Skeletal muscle tissue (tissue), 4 donors: Measurements from ENCODE around the gene CDC42EP5. TPM values are rescaled to one million over a fixed set of nuclear protein-coding genes. Genes with fewer than 3 reads are reported as not detected.

Experiments
- H3K27ac ChIP-seq: one replicate; pipeline ENCODE4 v1.7.0; 2013; ENCODE audit warnings: mild to moderate bottlenecking, low read depth, low read length, inconsistent platforms
- H3K27me3 ChIP-seq, 3 donors: one replicate each; pipeline ENCODE4 v1.7.0; 2013; ENCODE audit warnings: low read length in 3 of 3; ENCODE audit not compliant: control insufficient read depth in 3 of 3, insufficient read depth in 3 of 3
- H3K36me3 ChIP-seq, 3 donors: one replicate each; pipeline ENCODE4 v1.7.0; 2013; ENCODE audit warnings: low read length in 3 of 3; ENCODE audit not compliant: control insufficient read depth in 3 of 3, insufficient read depth in 3 of 3
- H3K4me1 ChIP-seq, 3 donors: one replicate each; pipeline ENCODE4 v1.7.0; 2013; ENCODE audit warnings: low read length in 3 of 3, mild to moderate bottlenecking in 3 of 3; ENCODE audit not compliant: control insufficient read depth in 3 of 3, insufficient read depth in 3 of 3
- H3K4me3 ChIP-seq, 3 donors: one replicate each; pipeline ENCODE4 v1.7.0; 2013; ENCODE audit warnings: low read length in 3 of 3
- H3K9ac ChIP-seq, 3 donors: one replicate each; pipeline ENCODE4 v1.7.0; 2013; ENCODE audit warnings: low read length in 3 of 3, mild to moderate bottlenecking in 3 of 3, moderate library complexity in 2 of 3, low read depth in 1 of 3
- H3K9me3 ChIP-seq, 3 donors: one replicate each; pipeline ENCODE4 v1.7.0; 2013; ENCODE audit warnings: low read length in 3 of 3; ENCODE audit not compliant: control insufficient read depth in 3 of 3
- total RNA-seq: library from RNA; depleted of rRNA; stranded (reverse); fragments of >200 nt; gene quantifications from one replicate; pipeline ENCODE4 v1.2.3, GENCODE V29; 2014
- donor health status: Osteomylitis.

CDC42EP5 gene
- total RNA-seq, 1 donor from 2014 or later, result 31.8 TPM

DNA sequence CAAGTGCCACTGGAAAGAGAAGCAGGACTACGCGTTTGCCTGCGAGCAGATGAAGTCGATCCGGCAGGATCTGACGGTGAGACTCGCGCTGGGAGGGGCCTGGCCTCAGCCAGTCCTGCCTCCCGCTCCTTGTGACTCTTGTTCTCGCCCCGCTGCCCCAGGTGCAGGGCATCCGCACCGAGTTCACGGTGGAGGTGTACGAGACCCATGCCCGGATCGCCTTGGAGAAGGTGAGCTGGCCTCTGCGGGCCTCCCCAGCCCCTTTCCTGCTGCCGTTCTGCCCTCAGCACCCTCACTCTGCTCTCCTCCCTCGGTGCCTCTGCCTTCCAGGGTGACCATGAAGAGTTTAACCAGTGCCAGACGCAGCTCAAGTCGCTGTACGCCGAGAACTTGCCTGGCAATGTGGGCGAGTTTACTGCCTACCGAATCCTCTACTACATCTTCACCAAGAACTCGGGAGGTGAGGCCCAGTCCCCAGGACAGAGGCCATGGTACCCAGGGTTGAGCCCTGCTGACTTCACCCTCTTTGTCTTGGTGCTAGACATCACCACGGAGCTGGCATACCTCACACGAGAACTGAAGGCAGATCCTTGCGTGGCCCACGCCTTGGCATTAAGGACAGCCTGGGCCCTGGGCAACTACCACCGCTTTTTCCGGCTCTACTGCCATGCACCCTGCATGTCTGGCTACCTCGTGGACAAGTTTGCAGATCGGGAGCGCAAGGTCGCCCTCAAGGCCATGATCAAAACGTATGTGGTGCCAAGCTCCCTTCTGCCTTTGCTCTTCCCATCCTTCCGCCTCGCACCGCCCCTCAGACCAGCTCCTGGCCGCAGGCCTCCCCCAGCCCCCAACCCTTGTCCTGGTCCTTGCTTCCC lies 15.1 kb downstream of the CDC42EP5 start:
- Histone ChIP-seq H3K27ac (no peak overlapping the region), H3K9me3 (no peaks in the 10 kb centered on the region), H3K36me3 (peaks cover 74 to 77% (median 75%) of the 10 kb centered on the region in 3 donors), H3K27me3 (no peaks in the 10 kb centered on the region), H3K4me1 (peaks cover 10 to 23% (median 15%) of the 10 kb centered on the region in 3 donors), H3K9ac (no peak overlapping the region), H3K4me3 (no peak overlapping the region)

DNA sequence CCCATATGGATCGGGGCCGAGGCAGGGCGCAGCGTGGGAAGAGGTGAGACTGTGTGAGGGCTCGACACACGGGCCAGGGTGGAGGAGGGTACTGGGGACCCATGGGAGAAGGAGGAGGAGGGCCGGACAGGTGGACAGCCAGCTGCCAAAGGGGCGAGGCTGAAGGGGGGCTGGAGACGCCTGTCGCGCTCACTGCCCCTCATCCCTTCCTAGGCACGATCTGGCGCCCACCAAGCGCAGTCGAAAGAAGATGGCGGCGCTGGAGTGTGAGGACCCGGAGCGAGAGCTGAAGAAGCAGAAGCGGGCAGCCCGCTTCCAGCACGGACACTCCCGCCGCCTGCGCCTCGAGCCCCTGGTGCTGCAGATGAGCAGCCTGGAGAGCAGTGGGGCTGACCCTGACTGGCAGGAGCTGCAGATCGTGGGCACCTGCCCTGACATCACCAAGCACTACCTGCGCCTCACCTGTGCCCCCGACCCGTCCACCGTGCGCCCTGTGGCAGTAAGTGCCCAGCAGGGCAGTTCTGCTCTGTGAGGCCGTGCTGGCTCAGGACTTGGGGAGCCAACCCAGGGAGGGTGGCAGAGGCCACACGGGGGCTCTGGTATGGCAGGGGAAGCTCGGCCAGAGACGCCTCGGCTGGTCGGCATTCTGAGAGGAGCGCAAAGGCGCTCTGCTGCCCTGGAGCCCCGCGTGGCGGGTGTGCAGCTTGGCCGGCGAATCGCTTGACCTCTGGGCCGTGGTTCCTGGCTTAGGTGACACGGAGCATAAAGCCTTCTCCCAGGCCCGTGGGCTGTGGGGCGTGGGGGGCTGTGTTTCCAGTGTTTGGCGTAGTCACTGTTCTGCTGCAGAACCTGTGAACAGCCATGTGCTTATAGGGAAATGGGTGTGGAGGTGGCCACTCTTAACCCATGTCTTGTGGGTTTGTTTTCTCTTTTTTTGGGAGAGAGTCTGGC lies 16.4 kb downstream of the CDC42EP5 start:
- no peak overlapping the region for H3K9ac ChIP-seq
- H3K36me3 ChIP-seq, result peaks cover 87 to 88% (median 87%) of the 10 kb centered on the region in 3 donors
- H3K4me1 ChIP-seq, result peaks cover 5 to 19% (median 9%) of the 10 kb centered on the region in 3 donors
- no peak overlapping the region for H3K4me3 ChIP-seq
- H3K9me3 ChIP-seq, result no peaks in the 10 kb centered on the region
- H3K27ac ChIP-seq, result no peak overlapping the region
- H3K27me3 ChIP-seq, result no peaks in the 10 kb centered on the region

DNA sequence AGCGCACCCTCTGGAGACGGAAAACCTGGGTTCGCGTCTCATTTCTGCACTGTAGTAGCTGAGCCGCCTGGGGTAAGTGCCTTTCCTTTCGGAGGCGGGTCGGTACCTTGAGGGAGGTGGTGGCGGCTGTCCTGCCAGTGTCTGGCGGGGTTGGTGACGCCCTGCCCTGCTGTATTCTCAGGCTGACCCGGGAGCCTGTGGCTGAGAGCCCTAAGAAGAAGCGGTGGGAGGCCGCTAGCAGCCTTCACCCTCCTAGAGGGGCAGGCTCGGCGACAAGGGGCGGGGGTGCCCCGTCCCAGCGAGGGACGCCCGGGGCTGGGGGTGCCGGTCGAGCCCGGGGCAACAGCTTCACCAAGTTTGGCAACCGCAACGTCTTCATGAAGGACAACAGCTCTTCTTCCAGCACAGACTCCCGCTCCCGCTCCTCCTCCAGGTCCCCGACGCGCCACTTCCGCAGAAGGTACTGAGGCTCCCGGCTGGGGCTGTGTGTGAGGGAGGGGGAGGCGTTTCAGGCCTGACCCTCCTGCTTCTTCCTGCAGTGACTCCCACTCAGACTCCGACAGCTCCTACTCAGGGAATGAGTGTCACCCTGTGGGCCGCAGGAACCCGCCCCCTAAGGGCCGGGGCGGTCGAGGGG lies 17.2 kb downstream of the CDC42EP5 start:
- Histone ChIP-seq H3K27me3 (no peaks in the 10 kb centered on the region), H3K9me3 (no peaks in the 10 kb centered on the region), H3K36me3 (peaks cover 85 to 92% (median 91%) of the 10 kb centered on the region in 3 donors), H3K27ac (no peak overlapping the region), H3K9ac (no peak overlapping the region), H3K4me3 (no peak overlapping the region), H3K4me1 (peaks cover 13 to 27% (median 14%) of the 10 kb centered on the region in 3 donors)

DNA sequence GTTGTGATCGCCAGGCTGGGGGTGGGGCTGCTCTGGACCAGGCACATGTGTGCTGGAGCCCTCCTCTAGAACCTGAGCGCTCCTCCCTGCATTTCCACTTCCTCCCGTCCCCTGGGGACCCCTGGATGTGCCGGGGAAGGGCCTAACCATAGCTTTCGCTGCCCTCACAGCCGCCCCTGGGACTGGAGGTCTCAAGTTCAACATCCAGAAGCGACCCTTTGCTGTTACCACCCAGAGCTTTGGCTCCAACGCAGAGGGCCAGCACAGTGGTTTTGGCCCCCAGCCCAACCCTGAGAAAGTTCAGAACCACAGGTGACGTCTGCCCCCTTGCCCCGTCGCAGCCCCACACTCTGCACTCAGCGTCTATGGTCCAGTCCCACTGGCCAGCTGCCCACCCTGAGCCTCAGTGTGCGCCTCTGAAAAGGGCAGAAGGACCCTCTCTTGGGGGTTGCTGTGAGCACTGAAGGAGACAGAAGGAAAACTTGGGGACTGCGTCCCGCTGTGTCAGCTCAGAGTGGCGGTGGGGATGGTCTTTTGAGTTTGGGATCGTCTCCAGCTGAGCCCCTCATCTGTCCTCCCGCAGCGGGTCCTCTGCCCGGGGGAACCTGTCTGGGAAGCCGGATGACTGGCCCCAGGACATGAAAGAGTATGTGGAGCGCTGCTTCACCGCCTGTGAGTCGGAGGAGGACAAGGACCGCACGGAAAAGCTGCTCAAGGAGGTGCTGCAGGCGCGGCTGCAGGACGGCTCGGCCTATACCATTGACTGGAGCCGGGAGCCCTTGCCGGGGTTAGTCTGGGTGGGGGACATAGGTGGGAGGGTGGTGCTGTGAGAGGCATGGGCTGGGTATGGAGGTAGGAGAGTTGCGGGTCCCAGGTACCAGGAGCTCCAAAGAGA lies 18.1 kb downstream of the CDC42EP5 start:
- H3K4me3 ChIP-seq, result no peak overlapping the region
- H3K9ac ChIP-seq, result no peak overlapping the region
- no peak overlapping the region for H3K27ac ChIP-seq
- peaks cover 79 to 90% (median 89%) of the 10 kb centered on the region in 3 donors for H3K36me3 ChIP-seq
- H3K9me3 ChIP-seq, result no peaks in the 10 kb centered on the region
- H3K27me3 ChIP-seq, result no peaks in the 10 kb centered on the region
- H3K4me1 ChIP-seq, result peaks cover 21 to 36% (median 23%) of the 10 kb centered on the region in 3 donors

DNA sequence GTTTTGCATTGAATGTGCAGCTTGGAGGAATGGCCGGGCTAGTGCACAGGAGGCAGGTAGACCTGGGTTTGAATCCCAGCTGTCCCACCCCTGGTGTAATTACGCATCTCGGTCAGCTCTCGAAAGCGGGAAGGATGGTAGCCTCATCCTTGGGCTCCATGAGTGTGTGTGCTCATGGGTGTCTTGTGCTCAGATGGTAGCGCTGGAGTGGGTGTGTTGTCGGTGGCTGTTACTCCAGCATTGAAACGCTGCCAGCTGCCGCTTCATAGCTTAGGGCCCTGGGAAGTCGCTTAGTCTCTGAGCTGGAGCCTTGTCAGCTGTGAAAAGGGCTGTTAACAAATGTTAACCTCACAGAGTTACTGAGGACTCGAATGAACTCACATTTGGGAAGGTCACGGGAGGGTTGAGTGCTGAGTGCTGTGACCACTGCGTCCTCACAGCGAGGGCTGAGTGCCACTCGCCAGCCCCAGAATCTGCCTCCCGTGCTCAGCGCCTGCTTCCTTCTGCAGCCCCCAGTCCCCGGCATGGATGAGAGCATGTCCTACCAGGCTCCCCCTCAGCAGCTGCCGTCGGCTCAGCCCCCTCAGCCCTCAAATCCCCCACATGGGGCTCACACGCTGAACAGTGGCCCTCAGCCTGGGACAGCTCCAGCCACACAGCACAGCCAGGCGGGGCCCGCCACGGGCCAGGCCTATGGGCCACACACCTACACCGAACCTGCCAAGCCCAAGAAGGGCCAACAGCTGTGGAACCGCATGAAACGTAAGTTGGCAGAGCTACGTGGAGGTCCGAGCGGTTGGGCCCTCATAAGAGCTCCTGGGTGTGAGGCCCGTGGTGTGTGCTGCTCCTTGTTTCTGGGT lies 18.9 kb downstream of the CDC42EP5 start:
- Histone ChIP-seq H3K9me3 (no peaks in the 10 kb centered on the region), H3K36me3 (peaks cover 71 to 81% (median 81%) of the 10 kb centered on the region in 3 donors), H3K27me3 (no peaks in the 10 kb centered on the region), H3K9ac (no peak overlapping the region), H3K27ac (no peak overlapping the region), H3K4me1 (peaks cover 26 to 38% (median 27%) of the 10 kb centered on the region in 3 donors), H3K4me3 (no peak overlapping the region)

DNA sequence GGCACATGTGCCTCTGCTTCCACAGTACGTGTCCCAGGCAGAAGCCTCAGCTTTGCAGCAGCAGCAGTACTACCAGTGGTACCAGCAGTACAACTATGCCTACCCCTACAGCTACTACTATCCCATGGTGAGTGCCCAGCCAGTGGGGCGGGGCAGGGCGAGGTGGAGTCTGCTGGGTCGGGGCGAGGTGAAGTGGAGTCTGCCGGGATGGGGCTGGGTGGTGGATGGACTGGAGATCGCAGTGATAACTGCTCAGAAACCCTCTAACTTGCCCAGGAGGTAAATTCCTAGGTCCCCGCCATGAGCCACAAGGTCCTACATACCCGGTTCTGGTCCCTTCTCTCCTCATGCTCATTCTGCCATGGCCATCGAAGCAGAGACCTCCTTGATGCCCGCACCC lies 20.5 kb downstream of the CDC42EP5 start:
- no peak overlapping the region for H3K27ac ChIP-seq
- H3K27me3 ChIP-seq, result no peaks in the 10 kb centered on the region
- H3K4me1 ChIP-seq, result peaks cover 27 to 45% (median 29%) of the 10 kb centered on the region in 3 donors
- peaks cover 56 to 66% (median 65%) of the 10 kb centered on the region in 3 donors for H3K36me3 ChIP-seq
- H3K4me3 ChIP-seq, result no peak overlapping the region
- H3K9me3 ChIP-seq, result no peaks in the 10 kb centered on the region
- no peak overlapping the region for H3K9ac ChIP-seq

DNA sequence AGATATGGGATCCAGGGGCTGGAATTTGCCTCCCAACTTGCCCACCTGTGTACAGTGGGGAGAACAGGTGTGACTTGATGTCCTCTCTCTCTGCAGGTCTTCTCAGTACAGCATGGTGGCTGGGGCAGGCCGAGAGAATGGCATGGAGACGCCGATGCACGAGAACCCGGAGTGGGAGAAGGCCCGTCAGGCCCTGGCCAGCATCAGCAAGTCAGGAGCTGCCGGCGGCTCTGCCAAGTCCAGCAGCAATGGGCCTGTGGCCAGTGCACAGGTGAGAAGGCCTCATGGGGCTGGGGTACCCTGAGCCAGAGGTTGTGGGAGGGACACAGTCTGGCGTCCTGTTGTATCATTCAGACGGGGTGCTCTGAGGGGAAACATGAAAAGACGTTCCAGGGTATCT lies 21.1 kb downstream of the CDC42EP5 start:
- no peak overlapping the region for H3K4me3 ChIP-seq
- H3K9ac ChIP-seq, result no peak overlapping the region

DNA sequence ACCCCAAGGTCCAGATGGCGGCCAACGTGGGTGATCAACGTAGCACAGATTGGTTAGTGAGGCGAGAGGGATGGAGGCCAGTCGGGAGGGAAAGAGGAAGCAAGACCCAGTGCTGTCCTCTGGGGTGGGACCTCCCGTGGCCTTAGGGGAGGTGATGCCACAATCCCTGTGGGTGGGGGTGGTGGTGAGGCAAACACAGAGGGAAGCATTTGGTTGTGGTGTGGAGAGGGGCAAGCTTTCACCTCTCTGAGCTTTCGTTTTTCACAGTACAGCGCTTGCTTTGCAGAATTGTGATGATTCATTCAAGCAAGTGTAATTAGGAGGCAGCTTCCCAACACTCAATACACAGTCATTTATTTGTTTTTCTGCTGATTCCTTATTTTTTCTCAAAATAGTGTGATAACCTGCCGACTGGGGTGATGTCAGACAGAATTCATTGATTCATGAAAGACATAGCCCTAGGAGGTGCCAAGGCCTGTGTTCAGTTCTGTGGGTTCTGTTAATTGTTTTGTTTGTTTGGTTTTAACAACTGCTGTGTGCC lies 21.7 kb downstream of the CDC42EP5 start:
- peak overlapping the region in 2 of 3 donors; percentile 2 to 57 for H3K9ac ChIP-seq

More for the DNA sequence above, 21.1 kb downstream of the CDC42EP5 start:
- Histone ChIP-seq H3K9me3 (no peaks in the 10 kb centered on the region), H3K27me3 (no peaks in the 10 kb centered on the region), H3K4me1 (peaks cover 32 to 50% (median 33%) of the 10 kb centered on the region in 3 donors), H3K36me3 (peaks cover 53 to 61% (median 60%) of the 10 kb centered on the region in 3 donors), H3K27ac (no peak overlapping the region)

More for the DNA sequence above, 21.7 kb downstream of the CDC42EP5 start:
- no peaks in the 10 kb centered on the region for H3K9me3 ChIP-seq
- H3K27ac ChIP-seq, result no peak overlapping the region
- peaks cover 32 to 50% (median 33%) of the 10 kb centered on the region in 3 donors for H3K4me1 ChIP-seq
- H3K36me3 ChIP-seq, result peaks cover 47 to 56% (median 54%) of the 10 kb centered on the region in 3 donors
- H3K4me3 ChIP-seq, result no peak overlapping the region
- no peaks in the 10 kb centered on the region for H3K27me3 ChIP-seq
